ENCODE data around the gene PCDHGC3. TPM values are rescaled to one million over a fixed set of nuclear protein-coding genes. Genes with fewer than 3 reads are reported as not detected.

Gene PCDHGC3
- total and polyA plus RNA-seq, 9 of the 15 experiments (the other 6 are each of a cell fraction or from before 2014, with no cell fraction given) = 0.07 TPM; not detected in 8

DNA sequence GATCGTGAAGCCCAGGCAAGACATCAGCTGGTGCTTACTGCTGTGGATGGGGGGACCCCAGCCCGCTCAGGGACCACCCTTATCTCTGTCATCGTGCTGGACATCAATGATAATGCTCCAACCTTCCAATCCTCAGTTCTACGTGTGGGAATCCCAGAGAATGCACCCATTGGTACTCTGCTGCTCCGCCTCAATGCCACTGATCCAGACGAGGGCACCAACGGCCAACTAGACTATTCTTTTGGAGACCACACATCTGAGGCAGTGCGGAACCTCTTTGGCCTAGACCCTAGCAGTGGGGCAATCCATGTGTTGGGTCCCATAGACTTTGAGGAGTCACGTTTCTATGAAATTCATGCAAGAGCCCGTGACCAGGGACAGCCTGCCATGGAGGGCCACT lies 14.1 kb downstream of the PCDHGC3 start (continued):
- TF ChIP-seq CREB1 (IDR thresholded peaks at IDR 0.05) (no peak), CREB1 (CRISPR knock-in tag; IDR thresholded peaks at IDR 0.05) (no peak), EHMT2 (IDR thresholded peaks at IDR 0.05) (no peak), SP2 (IDR thresholded peaks at IDR 0.05; ENCODE audit: extremely low read depth, low read depth, low read length, poor library complexity, severe bottlenecking) (no peak), ERF (CRISPR knock-in tag; IDR thresholded peaks at IDR 0.05) (no peak), TRIM25 (IDR thresholded peaks at IDR 0.05; ENCODE audit: borderline replicate concordance) (no peak), NR3C1 (CRISPR knock-in tag; IDR thresholded peaks at IDR 0.05) (no peak), GATAD2A (IDR thresholded peaks at IDR 0.05) (no peak), MGA (IDR thresholded peaks at IDR 0.05) (no peak)
- TF ChIP-seq, protein P1, sequence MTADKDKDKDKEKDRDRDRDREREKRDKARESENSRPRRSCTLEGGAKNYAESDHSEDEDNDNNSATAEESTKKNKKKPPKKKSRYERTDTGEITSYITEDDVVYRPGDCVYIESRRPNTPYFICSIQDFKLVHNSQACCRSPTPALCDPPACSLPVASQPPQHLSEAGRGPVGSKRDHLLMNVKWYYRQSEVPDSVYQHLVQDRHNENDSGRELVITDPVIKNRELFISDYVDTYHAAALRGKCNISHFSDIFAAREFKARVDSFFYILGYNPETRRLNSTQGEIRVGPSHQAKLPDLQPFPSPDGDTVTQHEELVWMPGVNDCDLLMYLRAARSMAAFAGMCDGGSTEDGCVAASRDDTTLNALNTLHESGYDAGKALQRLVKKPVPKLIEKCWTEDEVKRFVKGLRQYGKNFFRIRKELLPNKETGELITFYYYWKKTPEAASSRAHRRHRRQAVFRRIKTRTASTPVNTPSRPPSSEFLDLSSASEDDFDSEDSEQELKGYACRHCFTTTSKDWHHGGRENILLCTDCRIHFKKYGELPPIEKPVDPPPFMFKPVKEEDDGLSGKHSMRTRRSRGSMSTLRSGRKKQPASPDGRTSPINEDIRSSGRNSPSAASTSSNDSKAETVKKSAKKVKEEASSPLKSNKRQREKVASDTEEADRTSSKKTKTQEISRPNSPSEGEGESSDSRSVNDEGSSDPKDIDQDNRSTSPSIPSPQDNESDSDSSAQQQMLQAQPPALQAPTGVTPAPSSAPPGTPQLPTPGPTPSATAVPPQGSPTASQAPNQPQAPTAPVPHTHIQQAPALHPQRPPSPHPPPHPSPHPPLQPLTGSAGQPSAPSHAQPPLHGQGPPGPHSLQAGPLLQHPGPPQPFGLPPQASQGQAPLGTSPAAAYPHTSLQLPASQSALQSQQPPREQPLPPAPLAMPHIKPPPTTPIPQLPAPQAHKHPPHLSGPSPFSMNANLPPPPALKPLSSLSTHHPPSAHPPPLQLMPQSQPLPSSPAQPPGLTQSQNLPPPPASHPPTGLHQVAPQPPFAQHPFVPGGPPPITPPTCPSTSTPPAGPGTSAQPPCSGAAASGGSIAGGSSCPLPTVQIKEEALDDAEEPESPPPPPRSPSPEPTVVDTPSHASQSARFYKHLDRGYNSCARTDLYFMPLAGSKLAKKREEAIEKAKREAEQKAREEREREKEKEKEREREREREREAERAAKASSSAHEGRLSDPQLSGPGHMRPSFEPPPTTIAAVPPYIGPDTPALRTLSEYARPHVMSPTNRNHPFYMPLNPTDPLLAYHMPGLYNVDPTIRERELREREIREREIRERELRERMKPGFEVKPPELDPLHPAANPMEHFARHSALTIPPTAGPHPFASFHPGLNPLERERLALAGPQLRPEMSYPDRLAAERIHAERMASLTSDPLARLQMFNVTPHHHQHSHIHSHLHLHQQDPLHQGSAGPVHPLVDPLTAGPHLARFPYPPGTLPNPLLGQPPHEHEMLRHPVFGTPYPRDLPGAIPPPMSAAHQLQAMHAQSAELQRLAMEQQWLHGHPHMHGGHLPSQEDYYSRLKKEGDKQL (CRISPR knock-in tag; IDR thresholded peaks at IDR 0.05; ENCODE audit: borderline replicate concordance) = no peak
